Skeletal muscle cell (primary cell): ENCODE measurements around the gene OVOL2.
A peak's percentile ranks its signal among the peaks of the same experiment; 100 is the strongest.
"Not testable (repeated sequence)": the region's sequence is repeated elsewhere in the genome, so short reads cannot be mapped to it uniquely, and the experiment has no call there.

Source experiments
- DNase-seq: peaks from one replicate; pipeline ENCODE4 v3.0.0-alpha.2; 2010; ENCODE audit warnings: low read depth
- H3K4me3 ChIP-seq: 2 replicates; pipeline ENCODE4 v1.5.1; 2011; ENCODE audit warnings: low read depth, mild to moderate bottlenecking, control low read depth, low read length, moderate library complexity

OVOL2 gene

DNA sequence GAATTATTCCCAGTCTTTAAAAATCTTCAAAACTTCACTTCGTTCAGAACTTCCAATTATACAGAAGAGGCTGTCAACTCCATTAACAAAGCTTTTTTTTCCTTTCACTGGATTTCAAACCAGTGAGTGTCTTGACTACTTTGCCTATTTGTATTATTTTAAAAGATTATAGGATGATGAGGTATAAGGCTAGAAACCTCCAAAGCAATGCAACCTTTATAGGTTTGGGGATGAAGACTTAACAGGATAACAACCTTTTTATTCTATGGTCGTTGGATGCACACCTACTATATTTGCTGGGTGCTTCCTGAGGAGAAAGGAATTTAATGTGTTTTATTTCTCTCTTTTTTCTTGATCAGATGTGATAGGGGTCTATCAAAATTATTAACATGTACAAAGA, 1.9 kb upstream of the OVOL2 start:
- H3K4me3 ChIP-seq: no peak overlapping the region

DNA sequence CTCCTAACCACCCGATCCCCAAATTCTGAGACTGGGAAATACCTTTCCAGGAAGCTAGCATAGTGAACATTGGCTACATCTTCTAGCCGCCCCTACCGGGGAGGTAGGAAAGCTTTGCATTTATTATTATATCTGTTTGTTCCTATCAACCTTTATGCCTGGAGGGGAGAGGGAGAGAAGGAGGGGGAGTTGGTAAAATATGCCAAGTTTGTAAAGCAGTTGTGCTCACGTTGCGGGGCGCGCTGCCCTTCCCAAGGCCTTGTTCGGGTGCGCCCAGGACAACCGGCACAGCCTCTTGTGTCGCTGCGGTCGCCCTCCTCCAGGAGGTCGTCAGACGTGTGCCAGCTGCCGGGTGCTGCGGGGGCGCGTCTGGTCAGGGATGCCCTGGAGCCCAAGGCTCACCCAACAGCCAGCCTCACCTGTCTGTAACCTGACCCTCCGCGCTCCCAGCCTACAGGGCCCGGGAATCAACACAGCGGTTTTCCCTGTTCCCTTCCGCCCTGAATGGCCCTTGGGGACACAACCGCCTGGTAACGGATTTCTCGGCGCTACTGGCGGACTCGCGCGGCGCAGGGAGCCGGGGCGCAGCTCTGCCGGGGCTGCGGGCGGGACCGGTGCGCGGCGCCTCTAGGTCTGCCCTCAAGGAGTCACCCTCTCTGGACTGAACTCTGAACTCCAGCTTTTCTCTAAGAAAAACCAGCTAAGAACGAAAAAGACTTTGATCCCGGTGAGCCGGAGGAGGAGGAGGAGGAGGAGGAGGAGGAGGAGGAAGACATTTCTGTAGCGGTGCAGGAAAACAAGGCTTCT, 1.1 kb upstream of the OVOL2 start:
- H3K4me3 ChIP-seq: peak overlapping the region; percentile 5

More for the DNA sequence above, 1.9 kb upstream of the OVOL2 start:
- DNase-seq: no peak

DNA sequence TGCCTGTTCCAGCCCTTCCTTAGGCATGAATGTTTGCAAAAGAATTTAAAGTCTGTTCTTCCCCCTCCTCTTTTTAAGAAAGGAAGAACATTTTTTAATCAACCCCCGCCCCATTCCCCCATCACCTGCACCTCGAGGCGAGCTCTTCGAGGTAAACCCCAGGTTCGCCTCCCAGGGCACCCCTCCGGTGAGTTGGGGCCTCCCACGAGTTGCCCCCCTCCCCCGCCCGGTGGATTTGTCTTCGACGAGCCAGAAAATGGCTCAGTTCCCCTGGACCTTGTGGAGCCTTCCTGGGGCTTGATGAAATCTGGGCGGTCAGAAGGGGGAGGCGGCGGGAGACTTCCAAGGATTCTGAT, 256 bp upstream of the OVOL2 start:
- H3K4me3 ChIP-seq: no peak overlapping the region
- no peak for DNase-seq

More for the DNA sequence above, 1.1 kb upstream of the OVOL2 start:
- no peak for DNase-seq

DNA sequence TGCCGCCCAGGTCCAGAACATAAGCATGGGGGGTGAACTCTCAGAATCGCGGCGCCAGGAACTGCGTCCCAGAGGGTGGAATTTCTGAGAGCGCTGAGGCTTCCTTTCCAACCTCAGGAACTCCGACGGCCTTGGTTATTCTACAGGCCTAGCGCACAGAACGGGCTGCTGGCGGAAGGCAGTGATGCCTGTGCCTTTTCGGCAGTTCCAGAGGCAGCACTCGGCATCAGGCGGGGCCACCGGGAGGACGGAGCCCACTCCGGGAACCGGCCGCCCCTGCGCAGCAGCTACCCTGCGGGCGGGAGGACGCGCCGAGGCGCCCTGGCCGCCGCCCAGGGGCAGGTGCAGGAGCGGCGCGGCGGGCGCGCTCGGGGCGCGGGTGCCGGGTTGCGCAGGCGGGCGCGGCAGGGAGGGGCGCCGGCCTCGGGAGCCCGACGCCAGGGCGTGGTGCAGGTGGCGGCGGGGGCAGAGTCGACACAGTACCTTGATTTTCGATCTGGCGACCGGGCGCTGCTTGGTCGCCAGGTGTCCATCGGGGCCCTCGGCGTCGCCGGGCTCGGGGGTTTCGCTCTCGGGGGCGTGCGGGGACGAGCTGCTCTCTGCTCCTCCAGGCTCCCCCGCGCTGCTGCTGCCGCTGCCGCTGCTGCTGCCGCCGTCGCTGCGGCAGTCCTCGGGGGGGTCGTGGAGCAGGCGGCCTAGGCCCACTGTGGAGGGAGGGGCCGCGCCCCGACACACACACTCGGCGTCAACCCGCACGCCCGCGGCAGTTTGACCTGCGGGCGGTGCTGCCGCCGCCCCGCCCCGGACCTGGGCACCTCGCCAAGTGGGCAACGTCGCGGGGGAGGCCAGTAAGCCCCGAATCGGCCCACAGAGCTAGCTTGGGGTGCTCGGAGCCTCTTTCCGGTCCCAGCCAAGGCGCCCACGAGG, 1.3 kb downstream of the OVOL2 start:
- peak overlapping the region; percentile 30 for H3K4me3 ChIP-seq
- no peak for DNase-seq

DNA sequence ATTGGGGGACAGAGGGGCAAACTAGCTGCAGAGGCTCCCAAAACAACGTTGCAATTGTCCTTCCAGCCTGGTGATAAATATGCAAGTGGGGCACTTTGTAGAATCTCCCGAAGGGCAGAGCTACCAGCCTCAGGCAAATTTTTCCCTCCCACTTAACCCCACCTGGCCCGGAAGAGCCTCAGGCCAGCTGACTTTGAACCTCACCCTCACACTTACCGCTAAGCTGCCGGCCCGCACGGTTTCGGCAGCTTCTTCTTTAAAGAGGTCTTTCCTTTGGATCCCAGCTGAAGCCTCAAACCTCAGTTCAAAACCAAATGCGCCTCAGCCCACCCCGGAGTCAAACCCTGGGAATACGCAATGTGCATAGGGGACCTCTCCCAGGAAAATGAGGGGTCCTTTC, 2.5 kb downstream of the OVOL2 start:
- no peak for DNase-seq
- H3K4me3 ChIP-seq: no peak overlapping the region

DNA sequence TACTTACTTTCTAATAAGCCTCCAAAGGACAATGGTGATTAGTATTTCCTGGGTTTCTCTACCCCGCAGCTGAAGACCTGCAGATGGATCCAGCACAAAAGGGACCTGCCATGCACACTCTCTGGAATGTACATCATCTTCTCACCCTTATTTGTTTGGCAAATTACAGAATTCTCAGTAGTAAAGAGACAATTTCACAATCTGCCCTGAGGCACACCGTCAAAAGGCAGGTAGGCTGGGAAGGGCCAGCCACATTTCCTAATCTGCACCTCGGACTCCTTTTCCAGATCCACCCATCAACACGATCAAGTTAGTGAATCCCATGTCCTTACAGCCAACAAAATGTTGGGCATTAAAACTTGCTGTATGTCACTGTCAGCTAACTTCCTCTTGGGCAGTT, 4.9 kb downstream of the OVOL2 start:
- H3K4me3 ChIP-seq: no peak overlapping the region
- no peak for DNase-seq

DNA sequence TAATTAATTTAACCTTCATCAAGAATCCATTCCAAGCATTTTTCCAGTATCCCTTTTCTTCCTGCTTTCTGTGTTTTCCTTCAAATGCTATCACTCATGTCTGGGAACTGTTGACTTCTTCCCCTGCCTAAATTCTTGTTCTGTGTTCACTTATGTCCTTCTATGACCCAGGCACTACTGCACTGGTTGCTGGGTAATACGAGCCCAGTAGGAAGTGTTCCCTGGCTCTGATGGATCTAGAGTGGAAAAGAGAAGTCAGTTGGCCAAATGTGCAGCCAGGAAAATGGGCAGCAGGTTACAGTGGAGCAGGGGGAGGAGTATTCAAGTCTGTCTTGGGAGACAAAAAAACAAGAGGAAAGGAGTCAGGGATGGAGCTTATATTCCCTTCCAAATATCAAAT, 7.1 kb downstream of the OVOL2 start:
- DNase-seq: no peak

DNA sequence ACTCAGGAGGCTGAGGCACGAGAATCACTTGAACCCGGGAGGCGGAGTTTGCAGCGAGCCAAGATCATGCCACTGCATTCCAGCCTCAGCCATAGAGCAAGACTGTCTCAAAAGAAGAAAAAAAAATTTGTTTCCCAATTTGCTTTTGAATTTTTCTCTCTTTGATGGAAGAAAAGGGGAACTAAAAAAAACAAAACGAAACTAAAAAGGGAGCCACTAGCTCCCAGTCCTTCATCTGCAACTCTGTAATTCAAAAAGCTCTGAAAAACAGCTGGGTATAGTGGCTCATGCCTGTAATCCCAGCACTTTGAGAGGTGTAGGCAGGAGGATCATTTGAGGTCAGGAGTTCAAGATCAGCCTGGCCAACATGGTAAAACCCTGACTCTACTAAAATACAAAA, 9.5 kb downstream of the OVOL2 start:
- no peak for DNase-seq
- no peak overlapping the region for H3K4me3 ChIP-seq

More for the DNA sequence above, 7.1 kb downstream of the OVOL2 start:
- H3K4me3 ChIP-seq: no peak overlapping the region

DNA sequence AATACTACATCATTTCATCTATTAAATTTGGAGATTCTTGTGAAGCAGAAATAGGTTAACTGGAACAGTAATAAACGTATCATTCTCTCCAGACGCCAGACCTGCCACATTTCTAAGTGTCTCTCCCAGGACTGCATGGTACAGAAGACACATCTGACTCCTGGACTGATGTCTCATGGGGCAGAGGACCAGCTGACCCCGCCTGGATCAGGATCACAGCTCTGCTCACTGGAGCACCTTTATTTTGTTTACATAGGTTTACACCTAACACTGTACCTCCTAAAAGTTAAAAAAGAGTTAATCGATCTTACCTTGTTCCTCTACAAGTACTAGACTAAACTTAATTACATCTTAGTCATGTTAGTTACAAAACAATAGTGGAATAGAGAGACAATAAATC, 11.2 kb downstream of the OVOL2 start:
- no peak overlapping the region for H3K4me3 ChIP-seq
- DNase-seq: no peak

DNA sequence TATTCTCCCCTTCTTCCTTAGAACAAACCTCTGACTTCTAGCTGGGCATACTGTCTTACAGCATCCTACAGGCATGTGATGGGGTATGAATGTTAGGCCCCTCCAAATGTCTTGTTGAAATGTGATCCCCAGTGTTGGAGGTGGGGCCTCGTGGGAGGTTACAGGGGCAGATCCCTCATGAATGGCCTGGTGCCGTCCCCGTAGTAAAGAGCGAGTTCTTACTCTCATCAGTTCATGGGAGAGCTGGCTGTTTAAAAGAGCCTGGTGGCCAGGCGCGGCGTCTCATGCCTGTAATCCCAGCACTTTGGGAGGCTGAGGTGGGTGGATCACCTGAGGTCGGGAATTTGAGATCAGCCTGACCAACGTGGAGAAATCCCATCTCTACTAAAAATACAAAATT, 15.5 kb downstream of the OVOL2 start:
- no peak for DNase-seq
- H3K4me3 ChIP-seq: no peak overlapping the region

DNA sequence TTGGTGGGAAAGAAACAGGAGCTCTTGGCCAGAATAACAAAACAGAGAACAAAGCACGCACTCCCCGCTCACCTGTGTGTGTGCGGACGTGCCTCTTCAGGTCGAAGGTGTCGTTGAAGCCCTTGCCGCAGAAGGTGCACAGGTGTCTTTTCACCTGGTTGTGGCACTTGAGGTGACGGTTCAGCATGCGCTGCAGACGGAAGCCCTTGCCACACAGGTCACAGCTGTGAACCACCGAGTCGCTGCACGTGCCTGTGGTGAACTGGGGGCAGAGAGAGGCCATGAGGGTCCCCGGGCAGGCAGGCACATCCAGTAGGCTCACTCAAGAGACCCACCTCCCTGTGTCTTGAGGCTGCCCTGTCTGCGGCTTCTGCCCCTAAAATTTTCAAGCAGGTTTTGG, 16.3 kb downstream of the OVOL2 start:
- no peak for DNase-seq
- H3K4me3 ChIP-seq: no peak overlapping the region

DNA sequence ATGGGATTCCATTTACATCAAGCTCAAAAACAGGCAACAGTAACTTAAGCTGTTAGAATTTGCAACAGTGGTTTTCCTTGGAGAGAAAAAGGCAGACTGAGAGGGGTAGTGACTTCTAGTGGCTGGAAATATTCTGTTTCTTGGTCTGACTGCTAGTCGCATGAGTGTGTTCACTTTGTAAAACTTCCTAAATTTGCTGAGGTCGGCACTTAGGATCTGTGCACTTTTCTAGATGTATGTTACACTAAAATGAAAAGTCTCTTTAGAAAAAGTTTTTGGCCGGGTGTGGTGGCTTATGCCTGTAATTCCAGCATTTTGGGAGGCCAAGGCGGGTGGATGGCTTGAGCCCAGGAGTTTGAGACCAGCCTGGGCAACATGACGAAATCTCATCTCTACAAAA, 18.7 kb downstream of the OVOL2 start:
- no peak for DNase-seq
- H3K4me3 ChIP-seq: no peak overlapping the region

DNA sequence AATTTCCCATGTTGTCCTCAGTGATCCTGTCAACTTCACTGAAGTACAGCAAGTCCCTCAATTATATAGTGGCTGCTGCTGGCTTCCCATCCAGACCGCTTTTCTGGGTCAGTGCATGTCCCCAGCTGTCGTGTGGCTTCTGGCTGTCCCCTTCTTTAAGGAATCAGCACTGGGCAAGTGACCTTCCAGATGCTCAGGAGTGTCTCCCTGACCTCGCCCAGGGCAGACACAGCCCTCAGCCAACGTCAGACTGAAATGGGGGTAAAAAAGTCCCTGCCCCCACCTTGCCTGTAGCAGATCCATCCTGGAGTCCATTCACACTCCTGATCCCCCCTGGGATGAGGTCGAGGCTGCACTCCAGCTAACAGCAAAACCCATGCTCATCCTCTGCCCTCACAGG, 23.7 kb downstream of the OVOL2 start:
- no peak for DNase-seq
- no peak overlapping the region for H3K4me3 ChIP-seq

DNA sequence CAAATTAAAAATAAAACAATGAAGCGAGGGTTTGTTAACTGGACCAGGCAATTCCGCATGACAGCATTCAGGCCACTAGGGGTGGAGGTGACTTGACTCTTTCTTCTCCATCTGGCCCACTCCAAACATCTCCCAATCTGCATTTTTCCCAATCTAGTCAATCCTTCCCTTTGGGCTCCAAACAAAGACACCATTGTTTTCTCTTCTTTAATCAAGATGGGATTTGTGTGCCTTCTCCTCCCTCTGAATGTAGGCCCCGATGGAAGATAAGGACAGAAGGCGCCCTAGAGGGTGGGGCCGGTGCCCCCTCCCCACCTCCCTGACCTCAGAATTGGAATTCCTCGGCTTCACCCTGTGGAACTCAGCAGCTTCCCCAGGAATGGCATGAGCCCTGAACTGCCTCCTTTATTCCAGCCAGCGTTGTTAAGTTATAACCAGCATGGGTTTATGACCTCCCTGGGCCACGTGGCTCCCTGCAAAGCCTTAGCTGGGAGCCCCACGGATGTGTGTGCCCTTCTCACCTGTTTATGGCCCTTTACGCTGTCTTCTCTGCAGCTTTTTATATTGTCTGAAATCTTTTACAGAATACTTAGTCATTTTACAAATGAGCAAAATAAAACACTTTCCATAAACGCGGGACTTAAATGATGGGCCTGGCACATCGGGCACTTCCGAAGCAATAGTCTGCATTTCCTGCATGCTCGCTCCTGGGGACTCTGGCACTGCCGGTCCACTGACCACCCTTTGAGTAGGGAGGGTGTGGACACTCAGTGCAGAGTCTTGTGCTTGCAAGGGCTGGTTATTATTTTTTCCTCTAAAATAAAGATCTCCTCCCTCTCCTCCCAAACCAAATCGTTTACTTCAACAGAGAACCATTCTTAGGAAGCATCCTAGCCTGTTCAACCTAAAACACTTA, 24.5 kb downstream of the OVOL2 start:
- no peak overlapping the region for H3K4me3 ChIP-seq
- no peak for DNase-seq

DNA sequence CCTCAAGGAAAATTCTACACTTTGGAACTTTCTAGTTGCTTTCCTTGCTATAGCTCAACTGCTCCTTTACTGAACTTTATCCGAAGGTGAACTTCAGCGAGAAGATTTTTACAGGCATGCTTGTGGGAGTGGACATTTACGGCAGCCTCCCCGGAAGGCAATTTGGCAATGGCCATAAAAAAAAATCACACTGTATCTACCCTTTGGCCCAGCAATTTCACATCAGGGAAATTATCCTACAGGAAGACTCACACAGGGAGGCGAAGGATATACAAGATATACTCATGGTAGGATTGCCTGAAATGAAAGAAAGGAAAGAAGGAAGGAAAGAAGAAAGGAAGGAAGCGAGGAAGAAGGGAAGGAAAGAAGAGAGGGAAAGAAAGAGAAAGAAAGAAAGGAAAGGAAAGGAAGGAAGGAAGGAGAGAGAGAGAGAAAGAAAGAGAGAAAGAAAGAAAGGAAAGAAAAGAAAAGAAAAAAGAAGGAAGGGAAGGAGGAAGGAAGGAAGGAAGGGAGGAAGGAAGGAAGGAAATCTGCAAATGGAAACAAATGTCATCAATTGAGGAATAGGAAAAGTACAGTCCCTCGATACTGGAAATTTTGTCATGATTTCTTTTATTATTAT, 25.7 kb downstream of the OVOL2 start:
- DNase-seq: no peak
- H3K4me3 ChIP-seq: no peak overlapping the region

DNA sequence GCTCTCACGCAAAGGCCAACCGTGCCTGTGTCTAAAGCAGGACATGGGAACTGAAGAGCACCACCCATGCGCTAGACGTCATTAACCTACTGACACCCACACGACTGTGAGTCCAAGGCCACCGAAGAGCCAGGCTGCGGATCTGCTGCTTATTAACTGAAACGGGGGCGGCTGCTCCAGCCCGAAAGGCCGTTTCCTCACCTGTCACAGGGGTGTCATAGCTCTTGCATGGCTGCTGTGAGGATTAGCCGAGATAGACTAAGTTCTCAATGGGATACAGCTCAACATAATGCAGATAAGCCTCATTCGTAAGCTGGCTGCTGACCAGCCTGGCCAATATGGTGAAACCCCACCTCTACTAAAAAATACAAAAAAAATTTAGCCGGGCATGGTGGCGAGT, 26.7 kb downstream of the OVOL2 start:
- no peak overlapping the region for H3K4me3 ChIP-seq
- DNase-seq: no peak

DNA sequence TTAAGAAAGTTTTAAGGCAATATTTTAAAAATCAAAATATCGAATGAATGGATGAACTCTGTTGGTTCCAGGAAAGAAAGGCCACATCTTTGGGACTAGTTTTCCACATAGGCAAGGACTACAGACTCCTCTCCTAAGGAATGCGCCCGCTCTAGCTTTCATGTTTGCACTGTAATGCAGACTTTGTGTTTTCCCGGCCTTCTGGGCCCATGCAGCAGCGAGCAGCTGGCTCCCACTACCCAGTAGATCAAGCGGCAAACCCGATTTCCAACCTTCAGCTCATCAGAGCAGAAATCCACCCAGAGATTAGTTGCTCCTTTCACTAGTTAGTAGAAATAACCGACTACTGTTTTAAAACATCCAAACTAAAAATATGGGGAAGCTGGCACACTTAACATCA, 27.7 kb downstream of the OVOL2 start:
- no peak overlapping the region for H3K4me3 ChIP-seq
- no peak for DNase-seq

DNA sequence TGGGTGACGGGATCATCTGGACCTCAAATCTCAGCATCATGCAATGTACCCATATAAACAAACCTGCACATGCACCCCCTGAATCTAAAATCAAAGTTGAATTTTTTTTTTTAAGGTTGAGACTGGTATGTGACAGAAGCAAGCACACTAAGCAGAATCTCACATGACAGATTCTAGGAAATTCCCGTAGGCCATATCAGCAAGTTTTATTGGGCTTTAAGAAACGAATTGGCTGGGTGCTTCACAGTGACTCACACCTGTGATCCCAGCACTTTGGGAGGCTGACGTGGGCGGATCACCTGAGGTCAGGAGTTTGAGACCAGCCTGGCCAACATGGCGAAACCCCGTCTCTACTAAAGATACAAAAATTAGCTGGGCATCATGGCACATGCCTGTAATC, 30.7 kb downstream of the OVOL2 start:
- not testable (repeated sequence) for H3K4me3 ChIP-seq, DNase-seq

DNA sequence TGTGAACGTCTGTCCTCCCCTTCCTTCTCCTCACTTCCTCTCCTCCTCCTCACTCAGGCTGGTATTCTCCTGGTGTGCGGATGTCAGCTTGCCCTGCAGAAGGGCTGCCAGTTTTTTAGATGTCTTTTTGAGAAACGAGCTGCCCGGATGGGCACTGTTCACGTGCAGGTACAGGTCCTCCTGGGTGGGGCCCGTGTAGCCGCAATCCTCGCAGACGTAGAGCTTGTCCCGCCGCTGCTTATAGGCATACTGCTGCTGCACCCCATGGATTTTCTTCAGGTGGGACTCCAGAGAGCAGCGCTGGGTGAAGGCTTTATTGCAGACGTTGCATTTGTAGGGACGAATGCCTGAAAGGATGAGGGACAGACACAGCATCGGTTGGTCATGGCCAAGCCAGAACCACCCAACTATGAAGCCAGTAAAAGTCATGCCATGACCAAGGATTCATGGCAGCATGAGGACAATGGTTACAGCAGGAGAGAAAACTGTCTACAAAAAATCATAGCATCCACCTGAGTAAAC, 33.0 kb downstream of the OVOL2 start:
- no peak for DNase-seq
- no peak overlapping the region for H3K4me3 ChIP-seq
